A673 (cell line): ENCODE results near the gene ADGRB2.

Experiments used
- EZH2 ChIP-seq: fragments of 200-600 bp; sonication (generic); IDR thresholded peaks from 2 replicates; pipeline ENCODE4 v1.6.1; 2017; ENCODE audit warnings: borderline replicate concordance, low read depth, mild to moderate bottlenecking, mixed read lengths, antibody characterized with exemption, low read length; ENCODE audit not compliant: poor library complexity, severe bottlenecking
- TF ChIP-seq, protein P1 (sequence below): fragments of 300-800, 200-600 bp; sonication (generic); conservative IDR thresholded peaks from 2 replicates; pipeline ENCODE4 v1.5.1; 2017; ENCODE audit warnings: low read depth, mild to moderate bottlenecking, antibody characterized with exemption, low read length, moderate library complexity, mixed read lengths

DNA sequence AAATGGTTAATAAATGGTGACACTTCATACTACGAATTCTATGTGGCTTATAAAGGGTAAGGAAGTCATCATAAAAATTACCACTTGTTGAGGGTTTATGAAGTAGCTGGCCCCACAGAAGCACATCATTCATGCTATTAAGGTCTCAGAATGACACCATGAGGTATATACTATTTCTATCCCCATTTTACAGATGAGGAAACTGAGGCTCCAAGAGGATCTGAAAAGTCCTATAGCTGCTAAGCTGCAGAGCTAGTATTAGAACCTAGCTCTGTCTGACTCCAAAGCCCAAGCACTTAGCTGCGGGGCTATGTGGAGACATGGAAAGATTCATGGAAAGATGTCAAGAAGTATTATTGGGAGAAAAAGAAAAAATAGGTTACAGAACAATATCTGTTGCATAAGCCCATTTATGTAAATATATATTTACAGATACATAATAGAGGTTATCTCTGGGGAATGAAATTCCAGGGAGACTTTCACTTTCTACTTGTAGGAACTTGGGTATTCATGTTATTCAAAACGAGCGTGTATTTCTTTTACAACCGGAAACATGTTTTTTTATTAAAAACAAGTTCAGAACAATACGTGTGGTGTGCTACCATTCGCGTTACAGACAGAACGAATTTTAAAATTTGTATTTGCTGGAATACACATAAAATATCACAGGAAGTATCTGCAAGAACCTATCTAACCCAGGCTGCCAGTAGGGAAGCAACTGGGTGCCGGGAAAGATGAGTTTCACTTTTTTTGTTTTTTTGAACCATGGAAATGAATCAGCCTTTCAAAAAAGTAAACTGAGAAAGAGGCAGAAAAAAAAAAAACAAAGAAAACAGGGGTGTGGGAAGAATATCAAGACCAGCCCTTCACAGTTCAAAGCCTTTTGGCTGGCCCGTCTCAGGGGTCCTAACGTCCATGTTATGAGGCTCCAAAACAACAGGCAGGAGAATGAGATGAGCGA lies 38.3 kb upstream of the ADGRB2 start:
- TF ChIP-seq, protein P1, sequence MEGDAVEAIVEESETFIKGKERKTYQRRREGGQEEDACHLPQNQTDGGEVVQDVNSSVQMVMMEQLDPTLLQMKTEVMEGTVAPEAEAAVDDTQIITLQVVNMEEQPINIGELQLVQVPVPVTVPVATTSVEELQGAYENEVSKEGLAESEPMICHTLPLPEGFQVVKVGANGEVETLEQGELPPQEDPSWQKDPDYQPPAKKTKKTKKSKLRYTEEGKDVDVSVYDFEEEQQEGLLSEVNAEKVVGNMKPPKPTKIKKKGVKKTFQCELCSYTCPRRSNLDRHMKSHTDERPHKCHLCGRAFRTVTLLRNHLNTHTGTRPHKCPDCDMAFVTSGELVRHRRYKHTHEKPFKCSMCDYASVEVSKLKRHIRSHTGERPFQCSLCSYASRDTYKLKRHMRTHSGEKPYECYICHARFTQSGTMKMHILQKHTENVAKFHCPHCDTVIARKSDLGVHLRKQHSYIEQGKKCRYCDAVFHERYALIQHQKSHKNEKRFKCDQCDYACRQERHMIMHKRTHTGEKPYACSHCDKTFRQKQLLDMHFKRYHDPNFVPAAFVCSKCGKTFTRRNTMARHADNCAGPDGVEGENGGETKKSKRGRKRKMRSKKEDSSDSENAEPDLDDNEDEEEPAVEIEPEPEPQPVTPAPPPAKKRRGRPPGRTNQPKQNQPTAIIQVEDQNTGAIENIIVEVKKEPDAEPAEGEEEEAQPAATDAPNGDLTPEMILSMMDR = no peak
- no peak for TF ChIP-seq EZH2
